GM19193 (cell line): ENCODE measurements around the gene ACTR5.

ENCODE experiments used
- POLR2A ChIP-seq: IDR thresholded peaks from 4 replicates; pipeline ENCODE4 v1.6.1; 2011; ENCODE audit not compliant: insufficient read depth, insufficient read length; ENCODE audit errors: extremely low read depth

The ACTR5 gene

DNA sequence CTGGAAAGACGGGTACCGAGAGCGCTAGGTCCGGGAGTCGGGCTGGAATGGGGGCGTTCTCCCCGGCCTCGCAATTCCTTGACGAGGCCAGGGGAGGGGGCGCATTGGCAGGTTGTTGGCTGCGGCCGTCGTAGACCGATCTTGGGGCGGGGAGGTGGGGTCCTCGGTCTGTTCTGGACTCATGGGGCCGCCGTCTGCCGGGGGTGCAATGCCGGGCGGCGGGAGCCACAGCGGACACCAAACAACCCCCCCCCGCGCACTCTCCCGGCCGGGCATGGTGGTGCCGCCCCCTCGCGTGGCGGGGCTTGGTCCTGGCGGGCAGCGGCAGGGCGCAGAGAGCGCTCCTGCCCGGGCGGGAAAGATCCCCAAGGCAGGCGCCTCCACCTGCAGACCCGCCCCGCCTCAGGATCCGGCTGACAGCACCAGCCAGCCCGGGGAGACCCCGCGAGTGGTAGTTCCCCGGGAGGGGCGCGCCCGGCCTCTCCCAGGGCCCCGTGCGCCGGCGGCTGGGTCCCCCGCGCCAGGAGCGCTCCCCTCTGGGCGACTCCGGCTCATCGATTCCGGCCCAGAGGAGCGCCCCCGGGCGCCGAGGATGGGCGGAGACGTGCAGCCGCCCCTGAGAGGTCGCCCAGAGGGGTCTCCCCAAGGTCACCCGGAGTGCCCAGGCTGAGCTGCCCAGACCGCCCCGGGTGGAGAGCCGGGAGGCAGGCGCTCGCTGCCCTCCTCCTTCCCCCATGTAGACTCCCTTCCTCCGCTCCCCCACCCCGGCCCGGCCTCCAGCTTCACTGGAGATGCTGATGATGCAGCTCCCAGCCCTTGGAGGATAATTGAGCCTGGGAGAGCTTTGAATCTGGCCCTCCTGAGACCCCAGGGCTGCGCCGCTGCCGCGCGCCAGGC is 57.9 kb downstream of the ACTR5 start:
- TF ChIP-seq POLR2A: no peak

DNA sequence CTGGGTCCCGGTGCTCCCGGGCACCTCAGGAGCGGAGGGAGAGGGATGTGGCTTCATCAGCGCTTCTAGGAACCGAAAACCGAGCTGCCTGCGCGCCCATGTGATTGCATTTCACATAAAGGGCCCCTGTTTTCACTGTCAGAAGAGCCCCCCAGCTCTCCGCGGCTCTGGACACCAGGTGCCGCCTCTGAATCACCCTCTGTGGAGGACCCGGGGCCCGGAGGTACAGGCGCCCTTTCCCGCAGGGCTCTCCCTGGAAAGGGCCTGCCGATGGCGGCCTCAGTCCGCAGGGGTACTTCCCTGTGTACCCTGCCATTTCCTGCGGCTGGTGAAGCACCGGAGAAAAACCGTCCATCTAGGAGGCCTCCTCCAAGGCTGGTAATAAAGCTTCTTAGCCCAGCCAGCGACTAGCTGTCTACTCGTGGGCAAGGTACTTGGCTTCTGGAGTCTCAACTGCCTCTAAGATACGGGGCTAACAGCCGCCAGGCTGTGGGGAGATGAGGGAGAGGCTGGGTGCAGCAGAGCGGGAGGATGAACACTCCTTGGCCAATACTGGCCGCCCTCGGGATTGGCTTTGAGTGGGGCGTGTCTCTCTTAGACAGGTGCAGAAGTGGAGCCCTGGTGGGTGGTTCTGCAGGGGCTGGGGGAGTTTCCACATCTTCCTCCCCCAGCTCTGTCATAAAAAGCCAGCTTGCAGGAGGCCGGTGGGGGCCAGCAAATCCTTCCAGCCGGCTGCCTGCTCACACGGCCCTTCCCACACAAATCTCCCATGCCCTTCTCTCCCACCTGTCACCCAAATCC is 58.8 kb downstream of the ACTR5 start:
- TF ChIP-seq POLR2A: peak; percentile 52

DNA sequence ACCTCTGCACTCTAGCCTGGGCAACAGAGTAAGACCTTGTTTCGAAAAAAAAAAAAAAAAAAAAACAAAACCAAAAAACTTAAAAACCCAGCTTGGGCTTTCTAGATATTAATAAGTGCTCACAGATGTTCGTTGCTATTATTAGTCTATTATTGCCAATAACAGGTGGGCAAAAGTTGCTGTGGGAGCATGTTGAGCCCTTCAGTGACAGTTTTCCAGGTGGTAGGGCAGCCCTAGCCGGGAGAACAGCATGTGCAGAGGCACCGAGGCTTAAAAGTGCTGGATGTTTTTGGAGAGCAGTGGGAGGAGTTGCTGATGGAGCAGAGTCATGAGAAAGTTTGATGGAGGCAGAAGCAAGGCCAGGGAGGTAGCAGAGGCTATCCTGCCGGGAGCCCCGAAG is 61.7 kb downstream of the ACTR5 start:
- TF ChIP-seq POLR2A: no peak

DNA sequence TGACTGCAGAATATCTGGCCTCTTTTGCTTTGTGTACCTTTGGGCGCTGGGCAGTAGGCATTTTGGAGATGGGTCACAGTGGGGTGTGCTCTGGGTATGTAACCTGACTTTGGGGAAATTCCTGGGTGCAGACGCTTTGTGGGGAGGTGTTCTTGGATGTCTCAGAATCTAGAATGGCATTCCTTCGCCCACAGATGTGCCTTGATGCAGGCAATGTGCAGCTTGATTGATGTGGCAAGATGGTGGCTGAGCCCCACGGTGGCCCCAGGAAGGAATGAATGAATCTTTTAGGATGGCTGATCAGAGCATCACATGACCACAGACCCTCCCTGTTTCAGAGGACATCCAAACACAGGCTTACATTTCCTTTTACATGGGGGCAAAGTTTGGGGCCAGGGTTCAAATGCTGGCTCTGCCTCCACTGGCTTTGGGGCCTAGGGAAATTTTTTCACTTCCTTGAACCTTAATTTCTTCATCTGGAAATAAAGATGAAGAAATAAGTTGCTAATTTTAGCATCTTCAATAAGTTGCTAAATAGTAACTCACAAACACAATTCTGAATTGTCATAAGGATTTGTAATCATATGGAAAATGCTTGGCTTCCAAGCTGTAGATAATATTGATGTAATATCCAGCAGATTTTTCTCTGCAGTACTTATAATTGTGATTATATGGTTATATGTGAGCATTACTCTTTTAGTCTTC is 62.8 kb downstream of the ACTR5 start:
- no peak for TF ChIP-seq POLR2A

DNA sequence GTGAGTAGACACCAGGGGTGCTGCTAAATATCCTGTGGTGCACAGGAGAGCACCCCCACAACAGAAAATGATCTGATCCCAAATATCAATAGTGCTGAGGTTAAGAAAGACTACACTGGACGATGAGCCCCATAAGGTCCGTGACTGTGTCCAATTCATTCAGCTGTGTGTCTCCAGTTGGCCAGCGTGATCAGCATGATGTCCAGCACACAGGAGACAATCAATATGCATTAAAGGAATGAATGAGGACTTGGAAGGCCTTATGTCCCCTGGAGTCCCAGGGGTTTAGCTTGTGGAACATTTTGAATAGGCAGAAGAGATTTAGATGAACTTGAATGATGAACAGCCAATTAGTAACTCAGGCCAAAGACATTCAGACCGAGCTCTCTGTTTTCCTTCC is 63.5 kb downstream of the ACTR5 start:
- TF ChIP-seq POLR2A: no peak

DNA sequence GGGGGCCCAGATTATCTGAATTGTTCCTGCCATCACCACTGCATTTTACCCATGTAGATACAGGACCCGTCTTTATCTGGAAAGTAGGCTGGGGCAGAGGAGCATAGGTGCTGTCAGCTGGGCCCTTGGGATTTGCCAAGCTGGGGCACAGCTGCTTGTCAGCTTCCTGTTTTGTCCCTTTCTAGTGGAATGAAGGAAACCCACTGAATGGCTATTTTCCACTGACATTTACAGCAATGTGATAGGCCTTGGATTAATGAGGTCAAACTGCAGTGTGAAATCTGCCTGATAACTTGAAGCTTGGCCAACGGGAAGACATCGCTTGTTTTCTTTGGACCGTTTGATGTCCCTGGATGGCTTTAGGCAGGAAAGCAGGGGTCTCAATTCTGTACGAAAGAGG is 63.9 kb downstream of the ACTR5 start:
- no peak for TF ChIP-seq POLR2A

DNA sequence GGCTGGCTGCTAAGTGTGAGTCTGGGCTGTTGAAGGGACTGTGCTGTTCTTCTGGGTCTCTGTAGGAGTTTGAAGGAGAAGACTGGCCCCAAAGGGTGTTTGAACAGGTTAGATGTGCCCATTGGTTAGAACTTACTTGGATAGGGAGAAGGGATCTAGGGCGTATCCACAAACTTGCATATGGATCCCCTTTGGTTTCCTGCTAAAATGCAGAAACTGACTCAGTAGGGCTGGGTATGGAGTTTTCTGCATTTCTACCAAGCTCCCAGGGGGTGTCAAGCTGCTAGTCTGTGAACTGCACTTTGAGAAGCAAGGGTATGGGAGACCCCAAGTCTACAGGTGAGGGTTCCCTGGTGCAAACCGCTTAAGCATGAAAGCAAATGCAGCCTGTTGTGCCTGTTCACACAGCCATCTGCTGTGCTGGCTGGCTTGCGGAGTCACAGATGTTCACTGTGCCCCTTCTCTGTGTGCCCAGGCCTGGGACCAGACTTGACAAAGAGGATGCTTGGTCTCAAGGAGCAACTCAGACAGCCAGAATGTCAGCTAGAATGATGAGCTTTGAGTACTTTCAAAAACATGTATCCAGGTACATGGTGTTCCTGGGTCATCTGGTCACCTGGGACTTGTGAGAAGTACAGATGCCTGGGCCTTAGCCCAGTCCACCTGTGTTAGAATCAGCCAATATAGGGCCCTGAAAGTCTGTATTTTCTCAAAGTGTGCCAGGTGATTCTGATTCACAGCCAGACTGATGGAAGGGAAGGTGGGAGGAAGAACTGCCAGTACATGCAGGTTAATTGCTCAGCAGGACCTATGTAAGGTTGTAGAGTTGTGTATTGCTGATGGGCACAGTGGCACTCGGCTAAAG is 64.7 kb downstream of the ACTR5 start:
- no peak for TF ChIP-seq POLR2A

DNA sequence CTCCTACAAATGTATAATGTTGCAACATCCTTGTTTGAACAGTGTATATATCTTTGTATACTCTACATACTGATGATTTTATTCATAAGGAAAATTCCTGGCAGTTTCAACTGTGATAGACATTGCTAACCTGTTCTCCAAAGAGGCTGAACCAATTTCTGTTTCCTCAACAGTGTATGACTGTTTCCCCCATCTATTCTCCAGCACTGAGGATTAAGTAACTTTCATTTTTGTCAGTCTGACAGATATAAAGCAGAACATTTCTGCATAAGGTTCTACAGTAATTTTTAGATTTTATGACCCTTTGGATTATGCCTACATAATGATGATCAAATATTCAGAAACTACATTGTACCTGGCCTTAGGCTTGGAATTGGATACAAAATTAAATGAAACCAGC is 67.2 kb downstream of the ACTR5 start:
- TF ChIP-seq POLR2A: no peak

DNA sequence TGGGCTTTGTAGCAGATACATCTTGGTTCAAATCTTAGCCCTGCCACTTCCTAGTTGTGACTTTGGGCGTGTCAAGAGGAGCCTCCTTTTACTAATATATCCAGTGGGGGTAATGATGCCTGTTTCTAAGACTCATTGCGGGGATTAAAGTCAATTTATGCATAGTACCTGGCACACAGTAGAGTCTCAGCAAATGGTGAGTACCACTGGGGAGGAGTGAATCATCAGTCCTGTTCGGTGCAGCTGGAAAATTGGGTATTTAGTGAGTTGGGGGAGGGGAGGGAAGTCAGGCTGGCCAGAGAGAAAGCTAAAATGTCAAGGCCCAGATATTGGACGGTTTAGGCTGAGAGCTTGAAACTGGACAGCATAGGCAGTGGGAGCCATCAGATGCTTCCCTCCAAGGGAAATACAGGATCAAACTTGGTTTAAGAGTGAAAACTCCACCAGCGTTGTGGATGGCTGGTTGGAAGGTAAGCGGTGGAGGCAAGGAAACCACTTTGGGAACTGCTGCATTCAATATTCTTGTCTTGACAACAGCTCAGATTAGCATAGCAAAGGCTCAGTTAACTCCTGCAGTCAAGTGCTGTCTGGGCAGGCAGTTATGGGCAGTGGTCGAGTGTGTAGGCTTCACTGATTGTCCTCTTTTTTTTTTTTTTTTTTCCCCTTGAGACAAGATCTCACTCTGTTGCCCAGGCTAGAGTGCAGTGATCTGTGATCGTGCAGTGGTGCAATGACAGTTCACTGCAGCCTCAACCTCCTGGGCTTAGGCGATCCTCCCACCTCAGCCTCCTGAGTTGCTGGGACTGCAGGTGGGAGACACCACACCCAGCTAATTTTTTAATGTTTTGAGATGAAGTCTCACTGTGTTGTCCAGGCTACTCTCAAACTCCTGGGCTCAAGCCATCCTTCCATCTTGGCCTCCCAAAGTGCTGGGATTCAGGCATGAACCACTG is 70.1 kb downstream of the ACTR5 start:
- TF ChIP-seq POLR2A: no peak
